HFFc6 (cell line): ENCODE measurements around the gene PBX1. TPM values are rescaled to one million over a fixed set of nuclear protein-coding genes. Genes with fewer than 3 reads are reported as not detected.

Source experiments
- DNase-seq: peaks from one replicate; pipeline ENCODE4 v3.0.0-alpha.2; 2018
- H3K27ac Mint-ChIP-seq: 2 replicates; pipeline ENCODE4 v1.8.0; 2020; ENCODE audit warnings: mild to moderate bottlenecking, mixed read lengths
- H3K27me3 Mint-ChIP-seq: 2 replicates; pipeline ENCODE4 v1.8.0; 2021; ENCODE audit warnings: mild to moderate bottlenecking, moderate library complexity, mixed read lengths; ENCODE audit not compliant: insufficient read depth
- H3K36me3 Mint-ChIP-seq: 2 replicates; pipeline ENCODE4 v1.8.0; 2021; ENCODE audit warnings: low read depth, mixed read lengths
- H3K4me1 Mint-ChIP-seq: 2 replicates; pipeline ENCODE4 v1.8.0; 2020; ENCODE audit warnings: low read depth, mixed read lengths
- H3K4me3 Mint-ChIP-seq: 2 replicates; pipeline ENCODE4 v1.8.0; 2020; ENCODE audit warnings: mild to moderate bottlenecking, moderate library complexity, mixed read lengths
- H3K9me3 Mint-ChIP-seq: 2 replicates; pipeline ENCODE4 v1.8.0; 2020; ENCODE audit warnings: mild to moderate bottlenecking, mixed read lengths
- total RNA-seq, 6 experiments: library from RNA; stranded (reverse); fragmentation: NEBNext Ultra II Directional; extraction: Animal tissue kit (Norgen Biotek cat#: 25700); gene quantifications; 2 replicates in 1 of 6; 3 replicates in 5 of 6; pipeline ENCODE4 v1.2.3, GENCODE V29; 2021
- TF ChIP-seq, protein P1 (sequence below): fragments of 200-600 bp; sonication (generic); IDR thresholded peaks from 2 replicates; pipeline ENCODE4 v1.5.0; 2021; ENCODE audit warnings: antibody characterized with exemption, mild to moderate bottlenecking

The PBX1 gene
- total RNA-seq, 6 experiments from 2014 or later, result 35.4 to 42.3 (median 39.1) TPM

DNA sequence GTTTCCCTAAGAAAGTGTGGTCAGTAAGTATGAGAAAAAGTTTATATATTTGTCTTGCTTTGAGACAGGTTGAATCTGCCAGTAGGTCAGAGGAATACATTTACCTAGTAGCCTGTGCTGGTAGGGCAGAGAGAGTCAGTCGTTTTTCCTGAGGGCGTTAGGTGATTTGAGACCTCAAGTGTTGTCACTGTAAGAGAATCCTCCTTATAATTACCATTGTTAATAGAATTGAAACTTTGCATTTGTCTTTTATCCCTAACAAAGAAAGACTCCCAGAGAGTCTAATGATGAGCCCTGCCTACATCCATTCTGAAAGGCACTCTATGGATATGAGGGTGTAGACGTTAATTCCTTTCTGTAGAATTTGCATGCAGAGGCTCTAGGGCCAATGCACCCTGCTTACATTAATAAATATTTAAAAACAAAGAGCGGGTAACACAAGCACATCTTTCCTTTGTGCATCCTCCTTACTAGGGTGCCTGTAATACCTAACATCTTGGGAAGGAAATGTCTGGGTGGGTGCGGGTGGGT is 16.4 kb downstream of the PBX1 start:
- peaks cover 80% of the 10 kb centered on the region for H3K4me1 Mint-ChIP-seq
- peak overlapping the region; percentile 95 for H3K27ac Mint-ChIP-seq
- H3K4me3 Mint-ChIP-seq, result peak overlapping the region; percentile 77
- H3K27me3 Mint-ChIP-seq, result no peaks in the 10 kb centered on the region
- no peak for DNase-seq
- TF ChIP-seq, protein P1, sequence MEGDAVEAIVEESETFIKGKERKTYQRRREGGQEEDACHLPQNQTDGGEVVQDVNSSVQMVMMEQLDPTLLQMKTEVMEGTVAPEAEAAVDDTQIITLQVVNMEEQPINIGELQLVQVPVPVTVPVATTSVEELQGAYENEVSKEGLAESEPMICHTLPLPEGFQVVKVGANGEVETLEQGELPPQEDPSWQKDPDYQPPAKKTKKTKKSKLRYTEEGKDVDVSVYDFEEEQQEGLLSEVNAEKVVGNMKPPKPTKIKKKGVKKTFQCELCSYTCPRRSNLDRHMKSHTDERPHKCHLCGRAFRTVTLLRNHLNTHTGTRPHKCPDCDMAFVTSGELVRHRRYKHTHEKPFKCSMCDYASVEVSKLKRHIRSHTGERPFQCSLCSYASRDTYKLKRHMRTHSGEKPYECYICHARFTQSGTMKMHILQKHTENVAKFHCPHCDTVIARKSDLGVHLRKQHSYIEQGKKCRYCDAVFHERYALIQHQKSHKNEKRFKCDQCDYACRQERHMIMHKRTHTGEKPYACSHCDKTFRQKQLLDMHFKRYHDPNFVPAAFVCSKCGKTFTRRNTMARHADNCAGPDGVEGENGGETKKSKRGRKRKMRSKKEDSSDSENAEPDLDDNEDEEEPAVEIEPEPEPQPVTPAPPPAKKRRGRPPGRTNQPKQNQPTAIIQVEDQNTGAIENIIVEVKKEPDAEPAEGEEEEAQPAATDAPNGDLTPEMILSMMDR, result no peak
- H3K36me3 Mint-ChIP-seq, result peaks cover 20% of the 10 kb centered on the region
- H3K9me3 Mint-ChIP-seq, result no peaks in the 10 kb centered on the region

DNA sequence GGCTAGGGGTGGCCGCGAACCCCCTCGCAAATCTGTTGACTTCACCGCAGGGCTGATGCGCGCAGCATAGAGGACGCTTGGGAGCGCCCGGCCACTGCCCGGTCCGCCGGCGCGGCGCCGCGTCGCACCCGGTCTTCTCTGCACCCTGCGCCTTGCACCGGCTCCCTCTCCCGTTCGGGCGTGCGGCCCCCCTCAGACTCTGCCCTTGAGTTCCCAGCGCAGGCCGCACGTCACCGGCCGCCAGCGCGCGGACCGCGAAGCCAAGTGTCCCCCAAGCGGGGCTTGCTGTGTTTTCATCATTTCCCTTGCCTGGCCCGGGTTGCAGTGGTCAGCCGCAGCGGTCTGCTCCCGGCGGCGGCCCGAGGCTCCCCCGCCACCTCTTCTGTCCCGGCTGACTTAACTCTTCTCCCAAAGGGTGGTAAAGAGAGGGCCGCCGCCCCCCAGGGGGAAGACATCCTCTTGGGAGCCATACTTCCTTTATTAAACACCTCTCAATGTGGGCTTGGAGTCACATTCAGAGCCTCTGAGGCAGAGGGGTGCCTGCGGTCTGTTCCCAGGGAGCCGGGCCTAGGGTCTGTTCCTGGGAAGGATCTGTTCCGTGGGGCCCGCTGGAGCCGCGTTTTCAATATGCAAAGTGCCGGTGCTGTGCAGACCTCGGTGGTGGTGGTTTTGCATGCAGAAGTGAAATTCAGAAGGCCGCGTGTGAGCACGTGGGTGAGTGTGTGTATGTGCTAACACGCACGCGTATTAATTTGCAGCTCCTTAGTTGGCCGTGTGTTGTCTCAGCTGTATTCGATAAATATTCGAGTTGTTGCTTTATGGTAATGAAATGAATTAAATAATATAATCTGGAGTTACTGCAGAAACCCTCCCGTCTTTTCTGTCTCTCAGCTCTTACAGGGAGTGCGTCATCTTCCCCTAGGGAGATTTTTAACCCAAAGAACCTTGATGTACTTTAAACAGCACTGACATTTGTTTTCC is 17.6 kb downstream of the PBX1 start:
- no peaks in the 10 kb centered on the region for H3K9me3 Mint-ChIP-seq
- peak overlapping the region; percentile 95 for H3K27ac Mint-ChIP-seq
- peak; percentile 75 for DNase-seq
- peak overlapping the region; percentile 77 for H3K4me3 Mint-ChIP-seq
- TF ChIP-seq, protein P1, result no peak
- peaks cover 10% of the 10 kb centered on the region for H3K36me3 Mint-ChIP-seq
- H3K27me3 Mint-ChIP-seq, result no peaks in the 10 kb centered on the region
- peaks cover 70% of the 10 kb centered on the region for H3K4me1 Mint-ChIP-seq

- TF ChIP-seq, protein P1, result no peak
Observed at GRCh38 chr1:164577291-164577690, 18.3 kb downstream of the PBX1 start.

DNA sequence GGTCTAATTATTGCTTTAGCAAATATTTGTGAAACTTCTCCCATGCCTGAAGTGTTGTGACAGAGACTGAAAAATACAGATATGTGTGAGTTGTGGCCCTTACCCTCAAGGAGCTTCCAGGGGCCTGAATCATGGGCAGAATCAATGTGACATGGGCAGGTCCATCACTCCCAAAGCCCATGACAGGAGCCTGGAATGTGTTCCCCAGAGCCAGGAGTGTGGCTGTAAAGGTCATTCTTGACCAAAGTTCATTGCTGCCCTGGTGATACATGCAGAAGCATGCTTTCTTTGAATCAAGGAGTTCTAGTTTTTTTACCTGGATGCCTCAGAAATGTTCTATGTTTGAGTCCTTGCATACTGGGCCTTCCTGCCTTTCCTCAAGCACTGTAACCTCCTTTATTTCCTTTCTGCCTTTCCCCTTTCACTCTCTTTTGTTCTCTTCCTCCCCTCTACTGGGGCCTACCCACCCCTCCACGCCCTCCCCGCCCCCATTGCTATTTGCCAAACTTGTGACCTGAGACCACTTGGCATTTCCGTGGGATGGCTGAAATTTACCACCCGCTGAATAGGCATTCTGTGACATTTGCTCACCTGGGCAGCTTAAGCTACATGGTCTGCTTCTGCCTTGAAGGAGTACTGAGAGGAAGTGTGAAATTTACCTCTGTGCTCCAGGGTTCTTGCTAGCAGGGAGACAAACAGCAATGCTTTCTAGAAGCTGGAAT is 19.7 kb downstream of the PBX1 start:
- no peak for DNase-seq
- H3K27me3 Mint-ChIP-seq, result no peaks in the 10 kb centered on the region
- H3K4me3 Mint-ChIP-seq, result peak overlapping the region; percentile 37; the same call in 1 of the 2 replicates
- TF ChIP-seq, protein P1, result no peak
- peak overlapping the region; percentile 95 for H3K27ac Mint-ChIP-seq
- peaks cover 59% of the 10 kb centered on the region for H3K4me1 Mint-ChIP-seq
- H3K36me3 Mint-ChIP-seq, result 0 out of 2 replicates have a peak, but pooled peaks cover 5% of the 10 kb centered on the region
- no peaks in the 10 kb centered on the region for H3K9me3 Mint-ChIP-seq

More at GRCh38 chr1:164577291-164577690, 18.3 kb downstream of the PBX1 start:
- Mint-ChIP-seq H3K9me3 (no peaks in the 10 kb centered on the region), H3K27ac (peak overlapping the region; percentile 95), H3K4me1 (peaks cover 66% of the 10 kb centered on the region), H3K36me3 (peaks cover 6% of the 10 kb centered on the region), H3K27me3 (no peaks in the 10 kb centered on the region), H3K4me3 (peak overlapping the region; percentile 77)
- no peak for DNase-seq

DNA sequence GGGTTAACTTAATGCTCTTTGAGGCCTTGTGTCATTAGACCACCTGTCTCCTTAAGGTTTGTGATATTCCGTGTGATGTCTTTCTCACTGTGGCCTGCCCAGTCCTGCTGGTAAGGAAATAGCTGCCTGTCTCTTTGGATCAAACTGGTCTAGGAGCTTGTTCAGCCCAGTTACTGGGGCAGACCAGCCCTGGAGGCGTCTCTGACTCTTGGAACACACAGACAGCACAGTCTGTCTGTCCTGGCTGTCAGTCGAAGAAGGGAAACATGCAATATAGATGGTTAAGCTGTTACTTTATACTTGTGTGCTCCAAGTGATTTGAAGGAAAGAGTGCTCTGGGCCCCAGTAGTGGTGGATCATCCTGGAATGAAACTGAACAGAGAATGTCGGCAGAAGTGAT is 20.4 kb downstream of the PBX1 start:
- Mint-ChIP-seq H3K9me3 (no peaks in the 10 kb centered on the region), H3K4me1 (peaks cover 52% of the 10 kb centered on the region), H3K27ac (peak overlapping the region; percentile 44), H3K27me3 (no peaks in the 10 kb centered on the region), H3K4me3 (peak overlapping the region; percentile 38), H3K36me3 (0 out of 2 replicates have a peak, but pooled peaks cover under 1% of the 10 kb centered on the region)
- DNase-seq, result no peak
- TF ChIP-seq, protein P1, result no peak
